ENCODE results near the gene TRIM17.

Gene TRIM17

DNA sequence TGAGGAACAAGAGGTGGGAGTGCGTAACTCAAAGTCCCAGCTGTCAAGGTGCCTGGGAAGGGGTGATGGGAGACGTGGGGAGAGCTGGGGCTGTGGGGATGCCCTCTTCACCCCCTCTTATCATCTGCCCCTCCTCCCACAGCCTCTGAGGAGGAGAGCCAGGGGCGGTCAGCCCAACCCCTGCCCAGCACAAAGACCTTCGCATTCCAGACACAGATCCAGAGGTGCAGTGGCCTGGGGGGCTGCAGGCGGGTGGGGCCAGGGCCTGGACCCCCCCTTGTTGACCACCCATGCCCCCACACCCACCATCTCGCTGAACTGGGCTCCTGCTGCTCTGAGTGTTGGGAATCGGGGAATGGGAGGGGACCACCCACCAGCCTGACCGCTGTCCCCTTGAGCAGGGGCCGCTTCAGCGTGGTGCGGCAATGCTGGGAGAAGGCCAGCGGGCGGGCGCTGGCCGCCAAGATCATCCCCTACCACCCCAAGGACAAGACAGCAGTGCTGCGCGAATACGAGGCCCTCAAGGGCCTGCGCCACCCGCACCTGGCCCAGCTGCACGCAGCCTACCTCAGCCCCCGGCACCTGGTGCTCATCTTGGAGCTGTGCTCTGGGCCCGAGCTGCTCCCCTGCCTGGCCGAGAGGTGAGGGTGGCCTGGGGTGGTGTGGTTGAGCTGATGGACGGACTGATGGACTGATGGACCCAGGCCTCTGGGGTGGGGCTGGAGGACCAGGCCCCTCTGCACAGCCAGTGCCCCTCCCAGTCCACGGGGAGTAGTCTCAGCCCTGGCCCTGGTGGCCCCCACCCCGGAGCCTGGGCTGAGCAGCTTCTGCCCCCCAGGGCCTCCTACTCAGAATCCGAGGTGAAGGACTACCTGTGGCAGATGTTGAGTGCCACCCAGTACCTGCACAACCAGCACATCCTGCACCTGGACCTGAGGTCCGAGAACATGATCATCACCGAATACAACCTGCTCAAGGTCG lies 39.7 kb downstream of the TRIM17 start:
- DNase-seq = no peak

- no peak for DNase-seq
Observed at GRCh38 chr1:228376262-228376628, 40.4 kb downstream of the TRIM17 start.

- DNase-seq = no peak
Observed at GRCh38 chr1:228375578-228376261, 40.9 kb downstream of the TRIM17 start.

GRCh38 chr1:228374711-228375577 lies 41.7 kb downstream of the TRIM17 start:
- no peak for DNase-seq

- DNase-seq = no peak
Observed at GRCh38 chr1:228373681-228374571, 42.7 kb downstream of the TRIM17 start.

DNA sequence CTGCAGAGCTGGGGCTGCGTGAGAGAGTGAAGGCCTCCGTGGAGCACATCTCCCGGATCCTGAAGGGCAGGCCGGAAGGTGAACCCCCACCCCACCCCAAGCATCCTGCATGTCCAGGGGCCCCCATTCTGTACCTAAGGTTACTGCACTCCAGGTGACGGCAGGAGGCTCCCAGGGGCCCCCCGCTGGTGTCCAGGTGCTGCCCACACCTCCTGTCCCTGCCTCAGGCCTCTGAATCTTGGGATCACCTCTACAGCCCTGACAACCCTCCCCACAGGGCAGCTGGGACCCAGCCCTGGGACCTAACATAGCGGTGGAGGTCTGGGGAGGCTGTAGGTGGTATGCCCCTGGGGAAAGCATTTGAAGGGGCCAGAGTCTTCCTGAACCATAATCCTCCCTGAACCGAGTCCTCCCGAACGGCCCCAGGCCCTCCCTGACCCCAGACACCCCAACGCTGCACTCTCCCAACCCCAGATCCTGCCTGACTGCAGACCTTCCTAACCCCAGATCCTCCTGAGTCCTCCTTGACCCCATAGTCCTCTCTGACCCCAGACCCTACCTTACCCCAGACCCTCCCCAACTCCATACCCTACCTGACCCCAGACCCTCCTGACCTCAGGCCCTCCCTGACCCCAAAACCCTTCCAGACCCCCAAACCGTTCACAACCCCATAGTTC lies 43.5 kb downstream of the TRIM17 start:
- no peak for DNase-seq

GRCh38 chr1:228372183-228373003 lies 44.3 kb downstream of the TRIM17 start:
- DNase-seq = no peak

DNA sequence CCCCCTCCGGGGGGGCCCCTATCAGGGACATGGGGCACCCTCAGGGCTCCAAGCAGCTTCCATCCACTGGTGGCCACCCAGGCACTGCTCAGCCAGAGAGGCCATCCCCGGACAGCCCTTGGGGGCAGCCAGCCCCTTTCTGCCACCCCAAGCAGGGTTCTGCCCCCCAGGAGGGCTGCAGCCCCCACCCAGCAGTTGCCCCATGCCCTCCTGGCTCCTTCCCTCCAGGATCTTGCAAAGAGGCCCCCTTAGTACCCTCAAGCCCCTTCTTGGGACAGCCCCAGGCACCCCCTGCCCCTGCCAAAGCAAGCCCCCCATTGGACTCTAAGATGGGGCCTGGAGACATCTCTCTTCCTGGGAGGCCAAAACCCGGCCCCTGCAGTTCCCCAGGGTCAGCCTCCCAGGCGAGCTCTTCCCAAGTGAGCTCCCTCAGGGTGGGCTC lies 44.9 kb downstream of the TRIM17 start:
- DNase-seq = no peak

- DNase-seq = peak; percentile 12
Observed at GRCh38 chr1:228370941-228371740, 45.5 kb downstream of the TRIM17 start.

DNA sequence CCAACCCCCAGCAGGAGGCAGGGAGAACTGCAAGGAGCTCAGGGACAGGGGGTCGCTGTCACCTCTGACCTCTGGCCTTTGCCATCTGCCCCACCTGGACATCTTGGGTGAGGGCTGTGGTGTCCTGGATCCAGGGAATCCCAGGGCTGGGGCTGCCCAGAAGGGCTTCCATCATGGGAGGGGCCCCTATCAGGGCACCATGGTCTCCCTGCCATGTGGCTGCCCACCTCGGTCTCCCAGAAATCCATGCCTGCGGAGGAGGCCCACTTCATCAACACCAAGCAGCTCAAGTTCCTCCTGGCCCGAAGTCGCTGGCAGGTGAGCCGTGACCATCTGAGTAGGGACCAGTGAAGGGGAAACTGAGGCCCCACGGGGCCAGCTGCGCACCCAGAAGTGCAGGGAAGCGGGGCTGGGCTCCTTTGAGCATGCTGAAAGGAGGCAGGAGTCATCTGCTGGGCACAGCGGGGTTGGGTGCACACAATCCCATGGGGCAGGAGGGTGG lies 46.2 kb downstream of the TRIM17 start:
- DNase-seq = no peak

DNA sequence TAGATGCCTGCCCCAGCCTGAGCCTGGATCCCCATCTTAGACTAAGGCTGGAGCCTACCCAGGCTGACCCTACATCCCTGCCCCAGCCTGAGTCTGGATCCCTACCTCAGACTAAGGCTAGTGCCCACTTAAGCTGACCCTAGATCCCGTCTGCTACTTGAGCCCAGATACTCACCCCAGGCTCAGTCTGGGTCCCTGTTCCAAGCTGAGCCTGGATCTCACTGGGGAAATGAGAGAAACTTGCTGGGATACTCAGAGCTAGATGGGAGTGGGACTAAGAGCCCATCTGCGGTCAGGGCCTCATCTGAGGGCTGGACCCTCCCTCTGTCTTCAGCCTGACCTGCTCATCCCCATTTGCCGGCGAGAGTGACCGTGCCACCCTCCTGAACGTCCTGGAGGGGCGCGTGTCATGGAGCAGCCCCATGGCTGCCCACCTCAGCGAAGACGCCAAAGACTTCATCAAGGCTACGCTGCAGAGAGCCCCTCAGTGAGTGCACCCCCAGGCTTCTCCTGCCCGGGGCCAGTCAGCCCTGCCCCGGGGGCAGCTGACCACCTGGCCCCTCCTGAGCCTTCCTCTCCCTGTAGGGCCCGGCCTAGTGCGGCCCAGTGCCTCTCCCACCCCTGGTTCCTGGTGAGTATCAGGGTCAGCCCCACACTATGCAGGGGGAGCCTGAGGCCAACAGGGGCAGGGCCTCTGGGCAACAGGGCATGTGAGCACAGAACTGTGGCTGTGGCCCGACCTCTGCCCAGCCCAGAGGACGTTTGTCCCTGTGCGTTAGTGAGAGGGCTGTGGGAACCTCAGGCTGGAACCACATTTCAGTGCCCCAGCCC lies 46.8 kb downstream of the TRIM17 start:
- no peak for DNase-seq

DNA sequence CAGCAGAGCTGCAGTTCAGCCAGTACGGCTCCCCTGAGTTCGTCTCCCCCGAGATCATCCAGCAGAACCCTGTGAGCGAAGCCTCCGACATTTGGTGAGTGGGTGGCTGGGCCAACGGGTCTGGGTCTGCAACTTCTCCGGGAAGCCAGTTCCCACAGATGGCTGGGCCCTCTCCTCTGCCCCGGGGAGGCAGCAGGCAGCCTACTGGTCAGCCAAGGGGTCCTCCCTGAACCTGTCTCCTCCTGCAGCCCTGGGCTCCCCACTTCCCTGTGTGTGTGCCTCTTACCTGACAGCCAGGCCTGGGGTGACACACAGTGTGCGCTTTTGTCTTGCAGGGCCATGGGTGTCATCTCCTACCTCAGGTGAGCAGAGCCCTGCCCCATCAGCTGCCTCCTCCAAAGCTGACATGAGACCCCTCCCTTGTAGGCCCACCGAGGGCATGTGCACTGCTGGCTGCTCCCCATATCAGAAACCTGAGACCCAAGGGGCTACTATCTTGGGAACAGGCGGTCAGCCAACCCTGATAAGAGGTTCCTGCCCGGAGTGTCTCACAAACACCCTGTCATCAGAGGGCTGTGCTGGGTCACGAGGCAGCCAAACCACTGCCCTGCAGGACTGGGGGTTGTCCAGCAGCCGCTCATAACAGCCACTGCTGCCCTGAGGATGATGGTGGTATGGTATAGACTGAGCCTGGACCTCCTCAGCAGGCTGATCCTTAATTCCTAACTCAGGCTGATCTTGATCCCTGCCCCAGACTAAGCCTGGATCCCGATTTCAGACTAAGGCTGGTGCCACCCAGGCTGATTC lies 47.7 kb downstream of the TRIM17 start:
- DNase-seq = no peak

- no peak for DNase-seq
Observed at GRCh38 chr1:228367798-228368791, 48.6 kb downstream of the TRIM17 start.

GRCh38 chr1:228366866-228367741 lies 49.6 kb downstream of the TRIM17 start:
- DNase-seq = no peak

Measured in NCI-H1105 (cell line).